ENCODE data around the gene TP63.

The TP63 gene

DNA sequence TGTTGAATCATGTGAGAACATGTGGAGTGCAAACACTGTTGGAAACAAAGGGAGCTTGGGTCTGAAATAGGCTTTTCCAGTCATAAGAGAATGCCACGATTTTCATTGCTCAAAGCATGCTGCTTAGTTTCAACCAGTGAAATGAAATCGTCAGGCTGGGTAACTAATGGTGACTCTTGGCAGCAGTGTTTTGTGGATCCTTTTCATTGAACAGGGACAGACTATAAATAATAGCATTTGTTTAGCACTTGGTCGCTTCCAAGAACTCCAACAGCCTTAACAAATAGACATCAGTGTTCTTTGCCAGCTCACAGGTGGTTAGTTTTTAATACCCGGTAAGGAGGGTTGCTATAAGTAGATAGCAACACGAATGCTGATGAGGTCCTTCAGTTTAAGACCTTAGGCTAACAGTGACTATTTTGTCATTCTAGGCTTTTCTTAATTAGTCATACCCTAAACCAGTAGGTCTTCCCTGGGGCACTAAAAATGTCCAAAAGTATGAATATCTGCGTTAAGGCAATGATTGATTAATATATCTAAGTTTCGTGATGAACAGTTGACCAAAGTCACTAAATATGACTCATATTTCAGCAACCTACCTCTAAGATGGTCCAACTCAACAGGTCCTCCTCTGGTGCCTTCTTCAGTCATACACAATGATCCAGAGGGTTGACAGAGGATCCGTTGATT lies 15.8 kb downstream of the TP63 start:
- no peaks in the 10 kb centered on the region for H3K4me1 ChIP-seq (ENCODE audit: control insufficient read depth in 1 of 2, insufficient read depth in 2 of 2, low read length in 2 of 2)
- H3K23ac ChIP-seq (ENCODE audit: low read length): no peak overlapping the region
- H2AK5ac ChIP-seq (ENCODE audit: low read length): no peak overlapping the region
- no peak overlapping the region for H3K4me2 ChIP-seq (ENCODE audit: low read length)
- H3K9me3 ChIP-seq (ENCODE audit: insufficient read depth, low read depth, low read length): no peaks in the 10 kb centered on the region
- H2BK5ac ChIP-seq (ENCODE audit: low read depth, low read length, poor library complexity): no peak overlapping the region
- no peak overlapping the region for H3K4ac ChIP-seq (ENCODE audit: low read depth, low read length)
- H3K9ac ChIP-seq (ENCODE audit: low read length): no peak overlapping the region
- no peak overlapping the region for H2AFZ ChIP-seq (ENCODE audit: insufficient read depth, low read length, poor library complexity)
- H2BK12ac ChIP-seq (ENCODE audit: low read length): no peak overlapping the region
- no peaks in the 10 kb centered on the region for H3K79me1 ChIP-seq (ENCODE audit: low read length)
- H2BK120ac ChIP-seq (ENCODE audit: insufficient read depth, low read length, poor library complexity): no peak overlapping the region
- no peaks in the 10 kb centered on the region for H3K79me2 ChIP-seq (ENCODE audit: control insufficient read depth, insufficient read depth, low read length, poor library complexity)
- no peak overlapping the region for H3K14ac ChIP-seq (ENCODE audit: low read length)
- DNase-seq: no peak
- H3K27me3 ChIP-seq (ENCODE audit: insufficient read depth, low read length): no peaks in the 10 kb centered on the region
- H4K12ac ChIP-seq (ENCODE audit: low read depth, low read length): no peak overlapping the region
- no peak overlapping the region for H4K8ac ChIP-seq (ENCODE audit: low read depth, low read length)
- no peaks in the 10 kb centered on the region for H3K36me3 ChIP-seq (ENCODE audit: control insufficient read depth in 1 of 2, insufficient read depth in 2 of 2, low read length in 2 of 2)
- no peak overlapping the region for H4K91ac ChIP-seq (ENCODE audit: low read depth, low read length)
- H3K27ac ChIP-seq (ENCODE audit: low read depth, low read length): no peak overlapping the region
- H3K18ac ChIP-seq (ENCODE audit: low read length): no peak overlapping the region
- H3K4me3 ChIP-seq (ENCODE audit: low read depth, low read length): no peak overlapping the region
- no CpG with 5 or more reads among the region's 8 CpGs for WGBS (ENCODE audit: extremely low coverage, insufficient coverage, insufficient read length)

- Histone ChIP-seq H3K23ac (ENCODE audit: low read length) (no peak overlapping the region), H3K36me3 (ENCODE audit: control insufficient read depth in 1 of 2, insufficient read depth in 2 of 2, low read length in 2 of 2) (no peaks in the 10 kb centered on the region), H3K14ac (ENCODE audit: low read length) (no peak overlapping the region), H4K91ac (ENCODE audit: low read depth, low read length) (no peak overlapping the region), H3K9ac (ENCODE audit: low read length) (no peak overlapping the region), H3K79me1 (ENCODE audit: low read length) (no peaks in the 10 kb centered on the region), H4K8ac (ENCODE audit: low read depth, low read length) (no peak overlapping the region), H2AFZ (ENCODE audit: insufficient read depth, low read length, poor library complexity) (no peak overlapping the region), H3K4me1 (ENCODE audit: control insufficient read depth in 1 of 2, insufficient read depth in 2 of 2, low read length in 2 of 2) (no peaks in the 10 kb centered on the region), H3K18ac (ENCODE audit: low read length) (no peak overlapping the region), H4K12ac (ENCODE audit: low read depth, low read length) (no peak overlapping the region), H3K27me3 (ENCODE audit: insufficient read depth, low read length) (no peaks in the 10 kb centered on the region), H3K79me2 (ENCODE audit: control insufficient read depth, insufficient read depth, low read length, poor library complexity) (no peaks in the 10 kb centered on the region), H3K4me3 (ENCODE audit: low read depth, low read length) (no peak overlapping the region), H3K9me3 (ENCODE audit: insufficient read depth, low read depth, low read length) (no peaks in the 10 kb centered on the region), H2BK120ac (ENCODE audit: insufficient read depth, low read length, poor library complexity) (no peak overlapping the region), H2AK5ac (ENCODE audit: low read length) (no peak overlapping the region), H3K27ac (ENCODE audit: low read depth, low read length) (no peak overlapping the region), H3K4ac (ENCODE audit: low read depth, low read length) (no peak overlapping the region), H2BK12ac (ENCODE audit: low read length) (no peak overlapping the region), H2BK5ac (ENCODE audit: low read depth, low read length, poor library complexity) (no peak overlapping the region), H3K4me2 (ENCODE audit: low read length) (no peak overlapping the region)
- DNase-seq: peak; percentile 11 to 74
- WGBS (ENCODE audit: extremely low coverage, insufficient coverage, insufficient read length): no CpG with 5 or more reads among the region's 1 CpG
Observed at GRCh38 chr3:189652042-189652441, 20.9 kb downstream of the TP63 start.

DNA sequence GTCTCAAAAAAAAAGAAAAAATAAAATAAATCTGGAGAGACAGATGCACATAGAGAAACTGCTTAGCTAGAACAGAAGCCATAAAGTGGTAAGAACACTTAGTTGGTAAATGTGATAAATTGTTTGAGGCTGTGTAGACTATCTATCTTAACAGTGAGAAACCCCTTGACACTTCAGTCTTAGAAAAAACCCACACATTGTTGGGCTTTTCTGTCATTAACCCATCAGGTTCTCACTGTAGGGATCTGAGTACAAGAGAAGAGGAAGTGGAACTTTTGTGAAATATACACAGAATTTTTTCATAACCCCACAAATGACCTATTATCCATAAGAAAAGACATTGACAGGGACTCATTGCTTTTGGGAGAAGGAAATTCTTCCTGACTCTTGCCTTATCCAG lies 24.4 kb downstream of the TP63 start:
- no peak overlapping the region for H2BK120ac ChIP-seq (ENCODE audit: insufficient read depth, low read length, poor library complexity)
- no peak overlapping the region for H2BK5ac ChIP-seq (ENCODE audit: low read depth, low read length, poor library complexity)
- no peaks in the 10 kb centered on the region for H3K27me3 ChIP-seq (ENCODE audit: insufficient read depth, low read length)
- H2AK5ac ChIP-seq (ENCODE audit: low read length): no peak overlapping the region
- H3K79me2 ChIP-seq (ENCODE audit: control insufficient read depth, insufficient read depth, low read length, poor library complexity): no peaks in the 10 kb centered on the region
- H3K36me3 ChIP-seq (ENCODE audit: control insufficient read depth in 1 of 2, insufficient read depth in 2 of 2, low read length in 2 of 2): no peaks in the 10 kb centered on the region
- no peak overlapping the region for H3K4me3 ChIP-seq (ENCODE audit: low read depth, low read length)
- H4K91ac ChIP-seq (ENCODE audit: low read depth, low read length): no peak overlapping the region
- no peak overlapping the region for H3K27ac ChIP-seq (ENCODE audit: low read depth, low read length)
- H3K14ac ChIP-seq (ENCODE audit: low read length): no peak overlapping the region
- no peak overlapping the region for H3K9ac ChIP-seq (ENCODE audit: low read length)
- no peak overlapping the region for H4K8ac ChIP-seq (ENCODE audit: low read depth, low read length)
- no peak overlapping the region for H2BK12ac ChIP-seq (ENCODE audit: low read length)
- H3K4me2 ChIP-seq (ENCODE audit: low read length): no peak overlapping the region
- H3K18ac ChIP-seq (ENCODE audit: low read length): no peak overlapping the region
- no peaks in the 10 kb centered on the region for H3K9me3 ChIP-seq (ENCODE audit: insufficient read depth, low read depth, low read length)
- no peak overlapping the region for H2AFZ ChIP-seq (ENCODE audit: insufficient read depth, low read length, poor library complexity)
- no peak overlapping the region for H3K23ac ChIP-seq (ENCODE audit: low read length)
- no peaks in the 10 kb centered on the region for H3K4me1 ChIP-seq (ENCODE audit: control insufficient read depth in 1 of 2, insufficient read depth in 2 of 2, low read length in 2 of 2)
- no peak overlapping the region for H3K4ac ChIP-seq (ENCODE audit: low read depth, low read length)
- no peak for DNase-seq
- no peaks in the 10 kb centered on the region for H3K79me1 ChIP-seq (ENCODE audit: low read length)
- no peak overlapping the region for H4K12ac ChIP-seq (ENCODE audit: low read depth, low read length)

GRCh38 chr3:189659571-189659970 lies 28.4 kb downstream of the TP63 start:
- H3K79me2 ChIP-seq (ENCODE audit: control insufficient read depth, insufficient read depth, low read length, poor library complexity): no peaks in the 10 kb centered on the region
- no peak overlapping the region for H3K18ac ChIP-seq (ENCODE audit: low read length)
- H2BK12ac ChIP-seq (ENCODE audit: low read length): no peak overlapping the region
- H3K27ac ChIP-seq (ENCODE audit: low read depth, low read length): no peak overlapping the region
- no CpG with 5 or more reads among the region's 1 CpG for WGBS (ENCODE audit: extremely low coverage, insufficient coverage, insufficient read length)
- no peak overlapping the region for H2AK5ac ChIP-seq (ENCODE audit: low read length)
- no peak overlapping the region for H2AFZ ChIP-seq (ENCODE audit: insufficient read depth, low read length, poor library complexity)
- no peak overlapping the region for H4K12ac ChIP-seq (ENCODE audit: low read depth, low read length)
- no peak overlapping the region for H3K4me2 ChIP-seq (ENCODE audit: low read length)
- no peak overlapping the region for H3K14ac ChIP-seq (ENCODE audit: low read length)
- no peak overlapping the region for H3K4me3 ChIP-seq (ENCODE audit: low read depth, low read length)
- no peaks in the 10 kb centered on the region for H3K4me1 ChIP-seq (ENCODE audit: control insufficient read depth in 1 of 2, insufficient read depth in 2 of 2, low read length in 2 of 2)
- DNase-seq: no peak
- H3K4ac ChIP-seq (ENCODE audit: low read depth, low read length): no peak overlapping the region
- no peaks in the 10 kb centered on the region for H3K36me3 ChIP-seq (ENCODE audit: control insufficient read depth in 1 of 2, insufficient read depth in 2 of 2, low read length in 2 of 2)
- no peak overlapping the region for H4K8ac ChIP-seq (ENCODE audit: low read depth, low read length)
- no peak overlapping the region for H3K9ac ChIP-seq (ENCODE audit: low read length)
- H3K27me3 ChIP-seq (ENCODE audit: insufficient read depth, low read length): no peaks in the 10 kb centered on the region
- no peaks in the 10 kb centered on the region for H3K79me1 ChIP-seq (ENCODE audit: low read length)
- H2BK5ac ChIP-seq (ENCODE audit: low read depth, low read length, poor library complexity): no peak overlapping the region
- no peak overlapping the region for H4K91ac ChIP-seq (ENCODE audit: low read depth, low read length)
- no peak overlapping the region for H2BK120ac ChIP-seq (ENCODE audit: insufficient read depth, low read length, poor library complexity)
- H3K23ac ChIP-seq (ENCODE audit: low read length): no peak overlapping the region
- no peaks in the 10 kb centered on the region for H3K9me3 ChIP-seq (ENCODE audit: insufficient read depth, low read depth, low read length)

Measured in trophoblast cell (in vitro differentiated cells and primary cell).